ENCODE data around the gene ZP3.
"Not testable (repeated sequence)": the region's sequence is repeated elsewhere in the genome, so short reads cannot be mapped to it uniquely, and the experiment has no call there.

DNA sequence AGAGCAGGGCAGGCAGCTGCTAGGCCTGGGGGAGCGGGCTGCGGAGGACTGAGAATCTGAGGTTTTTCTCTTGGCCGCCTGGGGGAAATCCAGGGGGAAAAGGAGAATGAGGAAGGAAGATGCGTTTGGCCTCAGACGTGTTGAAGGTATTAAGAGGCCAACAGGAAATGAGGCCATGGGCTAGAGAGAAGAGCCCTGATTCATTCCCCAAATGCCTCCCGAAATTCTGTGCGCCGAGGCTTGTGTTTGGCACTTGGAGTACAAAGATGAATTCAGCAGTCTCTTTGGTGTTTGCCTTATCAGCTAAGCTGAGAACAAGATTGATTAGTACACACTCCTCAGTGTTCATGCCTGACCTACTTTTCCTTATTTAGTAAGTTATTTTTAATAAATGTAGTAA lies 41.2 kb downstream of the ZP3 start:
- TF ChIP-seq, protein P1, sequence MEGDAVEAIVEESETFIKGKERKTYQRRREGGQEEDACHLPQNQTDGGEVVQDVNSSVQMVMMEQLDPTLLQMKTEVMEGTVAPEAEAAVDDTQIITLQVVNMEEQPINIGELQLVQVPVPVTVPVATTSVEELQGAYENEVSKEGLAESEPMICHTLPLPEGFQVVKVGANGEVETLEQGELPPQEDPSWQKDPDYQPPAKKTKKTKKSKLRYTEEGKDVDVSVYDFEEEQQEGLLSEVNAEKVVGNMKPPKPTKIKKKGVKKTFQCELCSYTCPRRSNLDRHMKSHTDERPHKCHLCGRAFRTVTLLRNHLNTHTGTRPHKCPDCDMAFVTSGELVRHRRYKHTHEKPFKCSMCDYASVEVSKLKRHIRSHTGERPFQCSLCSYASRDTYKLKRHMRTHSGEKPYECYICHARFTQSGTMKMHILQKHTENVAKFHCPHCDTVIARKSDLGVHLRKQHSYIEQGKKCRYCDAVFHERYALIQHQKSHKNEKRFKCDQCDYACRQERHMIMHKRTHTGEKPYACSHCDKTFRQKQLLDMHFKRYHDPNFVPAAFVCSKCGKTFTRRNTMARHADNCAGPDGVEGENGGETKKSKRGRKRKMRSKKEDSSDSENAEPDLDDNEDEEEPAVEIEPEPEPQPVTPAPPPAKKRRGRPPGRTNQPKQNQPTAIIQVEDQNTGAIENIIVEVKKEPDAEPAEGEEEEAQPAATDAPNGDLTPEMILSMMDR (conservative IDR thresholded peaks at IDR 0.05 in 1 of 2, IDR thresholded peaks at IDR 0.05 in 1 of 2; ENCODE audit: extremely low read depth in 1 of 2, insufficient read depth in 1 of 2, low read depth in 1 of 2, low read length in 2 of 2), result not testable (repeated sequence)
- not testable (repeated sequence) for TF ChIP-seq EZH2 (IDR thresholded peaks at IDR 0.05; ENCODE audit: borderline replicate concordance, low read length)
